ENCODE measurements around the gene PRICKLE2.

DNA sequence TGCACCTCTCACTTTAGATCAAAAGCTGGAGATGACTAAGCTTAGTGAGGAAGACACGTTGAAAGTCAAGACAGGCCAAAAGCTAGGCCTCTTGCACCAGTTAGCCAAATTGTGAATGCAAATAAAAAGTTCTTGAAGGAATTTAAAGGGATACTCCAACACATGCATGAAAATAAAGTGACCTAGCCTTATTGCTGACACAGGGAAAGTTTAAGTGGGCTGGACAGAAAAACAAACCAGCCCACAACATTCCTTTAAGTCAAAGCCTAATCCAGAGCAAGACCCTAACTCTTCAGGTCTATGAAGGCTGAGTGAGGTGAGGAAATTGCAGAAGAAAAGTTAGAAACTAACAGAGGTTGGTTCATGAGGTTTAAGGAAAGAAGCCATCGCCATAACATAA, 101.3 kb downstream of the PRICKLE2 start:
- TF ChIP-seq, protein P1, sequence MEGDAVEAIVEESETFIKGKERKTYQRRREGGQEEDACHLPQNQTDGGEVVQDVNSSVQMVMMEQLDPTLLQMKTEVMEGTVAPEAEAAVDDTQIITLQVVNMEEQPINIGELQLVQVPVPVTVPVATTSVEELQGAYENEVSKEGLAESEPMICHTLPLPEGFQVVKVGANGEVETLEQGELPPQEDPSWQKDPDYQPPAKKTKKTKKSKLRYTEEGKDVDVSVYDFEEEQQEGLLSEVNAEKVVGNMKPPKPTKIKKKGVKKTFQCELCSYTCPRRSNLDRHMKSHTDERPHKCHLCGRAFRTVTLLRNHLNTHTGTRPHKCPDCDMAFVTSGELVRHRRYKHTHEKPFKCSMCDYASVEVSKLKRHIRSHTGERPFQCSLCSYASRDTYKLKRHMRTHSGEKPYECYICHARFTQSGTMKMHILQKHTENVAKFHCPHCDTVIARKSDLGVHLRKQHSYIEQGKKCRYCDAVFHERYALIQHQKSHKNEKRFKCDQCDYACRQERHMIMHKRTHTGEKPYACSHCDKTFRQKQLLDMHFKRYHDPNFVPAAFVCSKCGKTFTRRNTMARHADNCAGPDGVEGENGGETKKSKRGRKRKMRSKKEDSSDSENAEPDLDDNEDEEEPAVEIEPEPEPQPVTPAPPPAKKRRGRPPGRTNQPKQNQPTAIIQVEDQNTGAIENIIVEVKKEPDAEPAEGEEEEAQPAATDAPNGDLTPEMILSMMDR (IDR thresholded peaks at IDR 0.05): no peak
- TF ChIP-seq POLR2A (IDR thresholded peaks at IDR 0.05): no peak

Measured in body of pancreas (tissue), 4 donors.